Activated T-cell treated with anti-CD3 and anti-CD28 coated beads for 24 hours (primary cell): ENCODE measurements around the gene OR52A5.
"Not testable (repeated sequence)": the region's sequence is repeated elsewhere in the genome, so short reads cannot be mapped to it uniquely, and the experiment has no call there.

ENCODE experiments used
- DNase-seq: peaks from one replicate; pipeline ENCODE4 v3.0.0-alpha.2; 2020; ENCODE audit warnings: low read depth

Gene OR52A5

GRCh38 chr11:5137996-5138395 is at the start of gene OR52A5:
Gene OR52A5, minus strand, starts transcription at chr11:5138356. Its CDS starts 5,714 bp downstream, at chr11:5132642.
- DNase-seq: no peak

- DNase-seq: no peak
Measured at GRCh38 chr11:5178046-5178837, 40.1 kb upstream of the OR52A5 start.

- DNase-seq: no peak
Measured at GRCh38 chr11:5174934-5175333, 36.8 kb upstream of the OR52A5 start.

GRCh38 chr11:5171856-5172255 is 33.7 kb upstream of the OR52A5 start:
- DNase-seq: no peak

GRCh38 chr11:5165898-5166297 is 27.7 kb upstream of the OR52A5 start:
- DNase-seq: not testable (repeated sequence)

- not testable (repeated sequence) for DNase-seq
Measured at GRCh38 chr11:5164807-5165206, 26.7 kb upstream of the OR52A5 start.

GRCh38 chr11:5161045-5161444 is 22.9 kb upstream of the OR52A5 start:
- not testable (repeated sequence) for DNase-seq

- DNase-seq: not testable (repeated sequence)
Measured at GRCh38 chr11:5160217-5160616, 22.1 kb upstream of the OR52A5 start.

- DNase-seq: no peak
Measured at GRCh38 chr11:5159806-5160205, 21.6 kb upstream of the OR52A5 start.

- DNase-seq: no peak
Measured at GRCh38 chr11:5154657-5155056, 16.5 kb upstream of the OR52A5 start, which contains the start of gene OR52A1. Gene OR52A1, minus strand, starts transcription at chr11:5154757. Its CDS starts 2,388 bp downstream, at chr11:5152369.

- no peak for DNase-seq
Measured at GRCh38 chr11:5153574-5154431, 15.6 kb upstream of the OR52A5 start.

GRCh38 chr11:5151713-5152153 is 13.6 kb upstream of the OR52A5 start:
- DNase-seq: no peak

- not testable (repeated sequence) for DNase-seq
Measured at GRCh38 chr11:5144206-5144605, 6.0 kb upstream of the OR52A5 start.

GRCh38 chr11:5137014-5137413 is 1.1 kb downstream of the OR52A5 start:
- no peak for DNase-seq

GRCh38 chr11:5136261-5136660 is 1.9 kb downstream of the OR52A5 start:
- no peak for DNase-seq

- DNase-seq: no peak
Measured at GRCh38 chr11:5131584-5132335, 6.4 kb downstream of the OR52A5 start.

GRCh38 chr11:5129457-5129877 is 8.7 kb downstream of the OR52A5 start:
- no peak for DNase-seq

GRCh38 chr11:5124891-5125620 is 13.1 kb downstream of the OR52A5 start:
- no peak for DNase-seq

- DNase-seq: peak; percentile 30
Measured at GRCh38 chr11:5123802-5124521, 14.2 kb downstream of the OR52A5 start.

GRCh38 chr11:5118893-5119292 is 19.3 kb downstream of the OR52A5 start:
- no peak for DNase-seq

GRCh38 chr11:5117588-5117987 is 20.6 kb downstream of the OR52A5 start:
- no peak for DNase-seq
